ENCODE results near the gene QPRT. TPM values are rescaled to one million over a fixed set of nuclear protein-coding genes. Genes with fewer than 3 reads are reported as not detected.
A peak's percentile ranks its signal among the peaks of the same experiment; 100 is the strongest.

Gene QPRT
- total RNA-seq, 1 experiment from 2014 or later: 138 TPM

GRCh38 chr16:29714972-29715371, 36.0 kb downstream of the QPRT start:
- CTCF ChIA-PET: interaction anchor here (4.1 kb wide), 1 partner anchor 15 kb away, joined by 17 read pairs; no protein-coding TSS in a partner anchor
- TF ChIP-seq RELA (CRISPR knock-in tag; IDR thresholded peaks at IDR 0.05; ENCODE audit: borderline replicate concordance): no peak
- no peak for TF ChIP-seq NR1H2 (CRISPR knock-in tag; IDR thresholded peaks at IDR 0.05)
- TF ChIP-seq ETV6 (CRISPR knock-in tag; IDR thresholded peaks at IDR 0.05): no peak
- no peak for TF ChIP-seq ZNF138 (CRISPR knock-in tag; conservative IDR thresholded peaks at IDR 0.05)
- TF ChIP-seq HMGA2 (CRISPR knock-in tag; IDR thresholded peaks at IDR 0.05): no peak
- no peak for TF ChIP-seq ZNF317 (CRISPR knock-in tag; IDR thresholded peaks at IDR 0.05; ENCODE audit: borderline replicate concordance, low read depth)
- TF ChIP-seq ZMAT4 (CRISPR knock-in tag; IDR thresholded peaks at IDR 0.05): no peak
- TF ChIP-seq GABPB1 (CRISPR knock-in tag; IDR thresholded peaks at IDR 0.05): no peak
- no peak for TF ChIP-seq MAX (CRISPR knock-in tag; IDR thresholded peaks at IDR 0.05)
- TF ChIP-seq ZNF416 (CRISPR knock-in tag; IDR thresholded peaks at IDR 0.05): no peak
- TF ChIP-seq NFE2L1 (CRISPR knock-in tag; IDR thresholded peaks at IDR 0.05): no peak
- TF ChIP-seq E2F1 (CRISPR knock-in tag; IDR thresholded peaks at IDR 0.05): no peak
- TF ChIP-seq FOXP4 (CRISPR knock-in tag; IDR thresholded peaks at IDR 0.05): no peak
- no peak for TF ChIP-seq ZNF263 (CRISPR knock-in tag; IDR thresholded peaks at IDR 0.05; ENCODE audit: low read depth)
- no peak for TF ChIP-seq OVOL2 (CRISPR knock-in tag; IDR thresholded peaks at IDR 0.05; ENCODE audit: borderline replicate concordance)
- H3K4me1 Mint-ChIP-seq: peaks cover 72% of the 10 kb centered on the region
- peak overlapping the region; percentile 10; the same call in 1 of the 2 replicates for H3K4me3 Mint-ChIP-seq
- peaks cover 70% of the 10 kb centered on the region for H3K36me3 Mint-ChIP-seq
- H3K9me3 Mint-ChIP-seq: peaks cover 9% of the 10 kb centered on the region
- H3K27me3 Mint-ChIP-seq (ENCODE audit: low read depth): no peaks in the 10 kb centered on the region
- DNase-seq (ENCODE audit: low spot score): no peak
- ATAC-seq: no peak
- H3K27ac Mint-ChIP-seq: peak overlapping the region; percentile 86
- POLR2A ChIA-PET: interaction anchor here (0.5 kb wide), 1 partner anchor 70 kb away, joined by 3 read pairs; no protein-coding TSS in a partner anchor

GRCh38 chr16:29717113-29717512, 38.1 kb downstream of the QPRT start:
- ChIA-PET POLR2A (interaction anchor here (0.7 to 1.5 kb wide), 3 partner anchors 18 to 256 kb away, joined by 3 to 5 read pairs (median 3); partner anchors contain the start of gene TAOK2), CTCF (interaction anchor here (0.8 to 4.1 kb wide), 5 partner anchors 12 to 315 kb away, joined by 3 to 17 read pairs (median 3); no protein-coding TSS in a partner anchor)
- Mint-ChIP-seq H3K36me3 (peaks cover 55% of the 10 kb centered on the region), H3K4me1 (peaks cover 66% of the 10 kb centered on the region), H3K27ac (peak overlapping the region; percentile 71), H3K27me3 (ENCODE audit: low read depth) (no peaks in the 10 kb centered on the region), H3K9me3 (peaks cover 9% of the 10 kb centered on the region), H3K4me3 (no peak overlapping the region)
- no peak for DNase-seq (ENCODE audit: low spot score)
- no peak for ATAC-seq
- no peak for TF ChIP-seq ZNF121 (CRISPR knock-in tag; IDR thresholded peaks at IDR 0.05)
- no peak for TF ChIP-seq TCF7 (CRISPR knock-in tag; IDR thresholded peaks at IDR 0.05; ENCODE audit: low read depth)
- no peak for TF ChIP-seq PREB (CRISPR knock-in tag; IDR thresholded peaks at IDR 0.05; ENCODE audit: borderline replicate concordance)

- Mint-ChIP-seq H3K27me3 (ENCODE audit: low read depth) (no peaks in the 10 kb centered on the region), H3K9me3 (peaks cover 9% of the 10 kb centered on the region), H3K4me3 (peak overlapping the region; percentile 49), H3K27ac (peak overlapping the region; percentile 97), H3K4me1 (peaks cover 60% of the 10 kb centered on the region), H3K36me3 (peaks cover 51% of the 10 kb centered on the region)
- peak; percentile 7 for ATAC-seq
- ChIA-PET POLR2A (no interaction called here), CTCF (interaction anchor here (0.9 to 2.1 kb wide), 4 partner anchors 10 to 20 kb away, joined by 3 to 13 read pairs (median 4); no protein-coding TSS in a partner anchor)
- TF ChIP-seq CBFB (CRISPR knock-in tag; IDR thresholded peaks at IDR 0.05; ENCODE audit: low read depth) (no peak), FOXP1 (CRISPR knock-in tag; IDR thresholded peaks at IDR 0.05; ENCODE audit: borderline replicate concordance) (no peak), MAX (CRISPR knock-in tag; IDR thresholded peaks at IDR 0.05) (no peak), AFF4 (CRISPR knock-in tag; IDR thresholded peaks at IDR 0.05; ENCODE audit: borderline replicate concordance) (no peak), MXD4 (CRISPR knock-in tag; IDR thresholded peaks at IDR 0.05; ENCODE audit: borderline replicate concordance) (no peak), TEAD1 (CRISPR knock-in tag; IDR thresholded peaks at IDR 0.05) (no peak)
- DNase-seq (ENCODE audit: low spot score): no peak
Measured at GRCh38 chr16:29719063-29719462, 40.1 kb downstream of the QPRT start.
